Measurements from ENCODE around the gene NTM.

The NTM gene

GRCh38 chr11:131748151-131749050, 378.0 kb downstream of the NTM start:
- no peak for DNase-seq

- no peak for DNase-seq
Observed at GRCh38 chr11:131749101-131749500, 378.7 kb downstream of the NTM start.

- DNase-seq: no peak
Observed at GRCh38 chr11:131750152-131750551, 379.7 kb downstream of the NTM start.

GRCh38 chr11:131750692-131751091, 380.3 kb downstream of the NTM start:
- no peak for DNase-seq

- no peak for DNase-seq
Observed at GRCh38 chr11:131754671-131755070, 384.3 kb downstream of the NTM start.

- DNase-seq: no peak
Observed at GRCh38 chr11:131756479-131757110, 386.2 kb downstream of the NTM start.

GRCh38 chr11:131758726-131759125, 388.3 kb downstream of the NTM start:
- no peak for DNase-seq

- DNase-seq: no peak
Observed at GRCh38 chr11:131759140-131759539, 388.7 kb downstream of the NTM start.

GRCh38 chr11:131760091-131761061, 390.0 kb downstream of the NTM start:
- no peak for DNase-seq

GRCh38 chr11:131762346-131763110, 392.1 kb downstream of the NTM start:
- DNase-seq: no peak

GRCh38 chr11:131763193-131763890, 392.9 kb downstream of the NTM start:
- DNase-seq: no peak

GRCh38 chr11:131764126-131764525, 393.7 kb downstream of the NTM start:
- DNase-seq: no peak

- DNase-seq: no peak
Observed at GRCh38 chr11:131764649-131765048, 394.2 kb downstream of the NTM start.

GRCh38 chr11:131766637-131767036, 396.2 kb downstream of the NTM start:
- no peak for DNase-seq

- no peak for DNase-seq
Observed at GRCh38 chr11:131767421-131767820, 397.0 kb downstream of the NTM start.

GRCh38 chr11:131770801-131771200, 400.4 kb downstream of the NTM start:
- no peak for DNase-seq

GRCh38 chr11:131771471-131771870, 401.1 kb downstream of the NTM start:
- DNase-seq: no peak

GRCh38 chr11:131773626-131774025, 403.2 kb downstream of the NTM start:
- no peak for DNase-seq

GRCh38 chr11:131776211-131776610, 405.8 kb downstream of the NTM start:
- no peak for DNase-seq

- no peak for DNase-seq
Observed at GRCh38 chr11:131785801-131786200, 415.4 kb downstream of the NTM start.

GRCh38 chr11:131787119-131787518, 416.7 kb downstream of the NTM start:
- DNase-seq: no peak

- DNase-seq: no peak
Observed at GRCh38 chr11:131790586-131790985, 420.2 kb downstream of the NTM start.

All from T-helper 9 cell (primary cell).